Stimulated activated CD4-positive, alpha-beta T cell treated with anti-CD3 and anti-CD28 coated beads, TNF-alpha, amount 100 ng/mL, for 48 hours (primary cell): ENCODE data around the gene DNAH8.

Experiments used
- DNase-seq, 3 donors: peaks; one replicate each; pipeline ENCODE4 v3.0.0-alpha.2; 2020; ENCODE audit warnings: low read depth in 3 of 3

DNAH8 gene

GRCh38 chr6:38702558-38703397 lies 12.3 kb upstream of the DNAH8 start, which contains the start of gene GLO1:
Gene GLO1 (minus strand): TSS chr6:38703145. CDS start chr6:38703054, 91 bp downstream.
- peak; percentile 92 to 96 (median 95) for DNase-seq

- no peak for DNase-seq
Measured at GRCh38 chr6:38703949-38704590, 11.0 kb upstream of the DNAH8 start.

- DNase-seq, result no peak
Measured at GRCh38 chr6:38705924-38706323, 9.2 kb upstream of the DNAH8 start.

GRCh38 chr6:38708496-38708895 lies 6.6 kb upstream of the DNAH8 start:
- no peak for DNase-seq

- DNase-seq, result peak in 2 of 3 donors; percentile 40 to 49
Measured at GRCh38 chr6:38713812-38714211, 1.3 kb upstream of the DNAH8 start.

- DNase-seq, result no peak
Measured at GRCh38 chr6:38714239-38715015, 684 bp upstream of the DNAH8 start.

- no peak for DNase-seq
Measured at GRCh38 chr6:38716825-38717224, 1.7 kb downstream of the DNAH8 start.

- DNase-seq, result no peak
Measured at GRCh38 chr6:38719358-38719757, 4.2 kb downstream of the DNAH8 start.

- no peak for DNase-seq
Measured at GRCh38 chr6:38720295-38720694, 5.2 kb downstream of the DNAH8 start.

- DNase-seq, result no peak
Measured at GRCh38 chr6:38722038-38722437, 6.9 kb downstream of the DNAH8 start.

- DNase-seq, result no peak
Measured at GRCh38 chr6:38722727-38723334, 7.7 kb downstream of the DNAH8 start.

- no peak for DNase-seq
Measured at GRCh38 chr6:38723783-38724182, 8.7 kb downstream of the DNAH8 start.

- no peak for DNase-seq
Measured at GRCh38 chr6:38724343-38724742, 9.2 kb downstream of the DNAH8 start.

GRCh38 chr6:38725414-38726183 lies 10.5 kb downstream of the DNAH8 start:
- DNase-seq, result no peak

GRCh38 chr6:38728203-38728602 lies 13.1 kb downstream of the DNAH8 start:
- no peak for DNase-seq

GRCh38 chr6:38730140-38730862 lies 15.2 kb downstream of the DNAH8 start:
- no peak for DNase-seq

- no peak for DNase-seq
Measured at GRCh38 chr6:38736951-38737350, 21.8 kb downstream of the DNAH8 start.

- no peak for DNase-seq
Measured at GRCh38 chr6:38738261-38738660, 23.1 kb downstream of the DNAH8 start.

GRCh38 chr6:38739532-38739931 lies 24.4 kb downstream of the DNAH8 start:
- DNase-seq, result no peak

GRCh38 chr6:38749473-38749872 lies 34.4 kb downstream of the DNAH8 start:
- no peak for DNase-seq
